ENCODE data around the gene KIF15.
"Not testable (repeated sequence)": the region's sequence is repeated elsewhere in the genome, so short reads cannot be mapped to it uniquely, and the experiment has no call there.

The KIF15 gene

DNA sequence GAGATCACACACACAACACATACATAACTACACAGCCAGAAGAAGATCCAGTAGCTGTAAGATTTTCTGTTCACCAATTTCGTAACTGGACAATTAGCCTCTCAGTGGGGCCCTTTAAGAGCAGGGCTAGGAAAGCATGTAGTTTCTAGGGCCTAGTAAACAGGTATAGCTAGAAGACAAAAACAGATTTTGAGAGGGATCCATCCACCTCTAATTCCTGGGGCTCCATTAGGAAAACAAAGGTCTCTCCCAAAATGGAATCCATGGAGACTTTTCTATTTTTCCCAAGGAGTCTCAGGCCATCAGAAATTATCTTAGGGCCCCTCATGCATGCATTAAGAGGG is 10.5 kb downstream of the KIF15 start:
- no peak overlapping the region for H3K4me3 ChIP-seq (ENCODE audit: low read length)
- TF ChIP-seq ZNF274 (IDR thresholded peaks at IDR 0.05; ENCODE audit: low read depth, low read length): no peak

DNA sequence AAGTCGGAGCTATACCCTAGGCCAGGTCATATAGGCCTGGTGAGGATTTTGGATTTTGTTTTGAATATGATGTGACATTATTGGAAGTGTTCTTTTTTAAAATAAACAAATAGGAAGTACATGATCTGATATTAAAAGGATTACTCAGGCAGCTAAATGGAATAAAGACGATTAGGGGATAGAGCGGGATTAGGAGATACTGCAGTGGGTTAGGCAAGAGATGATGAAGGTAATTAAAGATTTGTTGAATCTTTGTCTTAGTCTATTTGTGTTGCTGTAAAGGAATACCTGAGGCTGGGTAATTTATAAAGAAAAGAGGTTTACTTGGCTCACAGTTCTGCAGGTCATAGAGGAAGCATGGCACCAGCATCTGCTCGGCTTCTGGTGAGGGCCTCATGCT is 21.3 kb downstream of the KIF15 start:
- no peak for TF ChIP-seq ZNF274 (IDR thresholded peaks at IDR 0.05; ENCODE audit: low read depth, low read length)
- no peak overlapping the region for H3K4me3 ChIP-seq (ENCODE audit: low read length)

DNA sequence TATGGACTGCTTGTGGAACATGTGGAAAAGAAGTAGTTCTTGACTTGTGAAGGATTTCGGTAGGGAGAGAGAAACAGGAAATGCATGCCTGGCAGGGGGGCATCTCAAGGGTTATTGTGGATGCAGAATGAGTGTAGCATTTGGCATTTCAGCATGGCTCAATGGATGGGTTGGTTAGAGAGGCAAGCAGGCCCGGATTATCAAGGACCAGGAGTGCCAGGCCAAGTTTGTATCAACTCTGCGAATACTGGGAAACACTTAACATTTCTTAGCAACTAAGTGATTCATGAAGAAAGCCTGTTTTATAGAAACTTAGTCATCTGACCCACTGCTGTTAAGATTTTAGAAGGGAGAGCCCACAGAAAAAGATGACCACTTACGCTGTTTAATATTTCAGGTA is 33.6 kb downstream of the KIF15 start:
- no peak for TF ChIP-seq ZNF274 (IDR thresholded peaks at IDR 0.05; ENCODE audit: low read depth, low read length)
- no peak overlapping the region for H3K4me3 ChIP-seq (ENCODE audit: low read length)

DNA sequence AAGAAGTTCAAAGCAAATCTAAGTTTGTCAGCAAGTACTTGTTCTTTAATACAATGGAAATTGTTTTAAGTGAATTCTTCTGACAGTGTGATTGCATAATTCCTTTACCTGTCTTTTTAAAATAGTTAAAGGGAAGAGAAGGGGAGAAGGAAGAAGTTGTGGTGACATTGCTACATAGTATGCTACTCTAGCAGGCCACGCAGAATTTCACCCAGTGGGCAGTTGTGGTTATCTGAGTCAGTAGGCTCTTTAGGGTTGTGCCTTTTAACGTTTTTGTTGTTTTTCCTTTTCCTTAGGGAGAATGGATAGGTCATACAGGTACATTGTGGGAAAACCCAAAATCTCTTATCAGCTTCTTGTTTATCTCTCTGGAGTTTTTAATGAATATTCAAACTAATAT is 40.4 kb downstream of the KIF15 start:
- H3K4me3 ChIP-seq (ENCODE audit: low read length): no peak overlapping the region
- TF ChIP-seq ZNF274 (IDR thresholded peaks at IDR 0.05; ENCODE audit: low read depth, low read length): no peak

DNA sequence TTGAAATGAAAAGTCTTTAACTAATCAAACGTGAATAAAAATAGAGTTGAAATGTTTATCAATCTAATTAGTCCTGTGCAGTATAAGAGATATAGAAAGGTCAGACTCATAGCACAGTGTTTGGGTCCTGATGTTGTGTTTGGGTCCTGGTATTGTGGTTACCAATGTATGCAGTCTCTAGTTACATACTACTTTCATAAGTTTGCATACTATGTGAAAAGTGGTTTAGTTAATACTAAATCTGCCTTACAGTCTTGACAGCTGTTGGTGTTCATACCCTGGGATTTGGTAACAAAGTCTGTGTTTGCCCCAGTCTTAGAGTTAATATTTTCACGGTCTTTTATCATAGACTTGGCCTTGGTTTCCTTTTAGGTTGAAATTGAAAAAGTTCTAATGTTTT is 41.7 kb downstream of the KIF15 start:
- no peak for TF ChIP-seq ZNF274 (IDR thresholded peaks at IDR 0.05; ENCODE audit: low read depth, low read length)
- no peak overlapping the region for H3K4me3 ChIP-seq (ENCODE audit: low read length)

DNA sequence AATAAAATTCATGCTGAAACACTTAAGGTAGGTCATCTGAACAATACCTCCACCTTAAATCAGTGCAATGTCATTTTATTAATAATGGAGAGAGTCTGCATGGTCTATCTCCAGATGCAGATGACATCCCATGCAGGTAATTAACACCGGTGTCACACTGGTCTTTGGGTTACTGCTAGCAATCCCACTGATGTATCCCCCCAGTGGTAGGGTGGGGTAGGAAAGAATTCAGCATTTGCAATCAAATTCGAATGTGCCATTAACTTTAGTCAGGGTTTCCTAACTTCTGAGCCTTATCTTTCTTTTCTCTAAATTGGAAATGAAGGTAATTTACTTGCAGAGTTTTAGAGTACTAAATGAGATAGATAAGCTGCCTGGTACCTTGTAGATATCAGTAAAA is 44.4 kb downstream of the KIF15 start:
- no peak for TF ChIP-seq ZNF274 (IDR thresholded peaks at IDR 0.05; ENCODE audit: low read depth, low read length)
- H3K4me3 ChIP-seq (ENCODE audit: low read length): no peak overlapping the region

DNA sequence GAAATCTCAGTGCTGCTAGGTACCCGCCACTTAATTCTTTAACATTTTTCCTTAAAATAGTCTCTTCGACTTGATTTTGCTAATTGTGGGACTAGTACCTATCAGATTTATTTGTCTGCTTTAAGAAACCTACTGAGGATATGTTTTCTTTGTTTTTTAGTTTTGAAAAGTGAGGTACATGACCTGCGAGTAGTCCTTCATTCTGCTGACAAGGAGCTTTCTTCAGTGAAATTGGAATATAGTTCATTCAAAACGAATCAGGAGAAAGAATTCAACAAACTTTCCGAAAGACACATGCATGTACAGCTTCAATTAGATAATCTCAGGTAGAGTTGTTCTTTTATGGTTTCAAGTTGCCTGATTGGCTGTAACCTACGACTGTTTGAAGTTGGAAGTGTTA is 53.2 kb downstream of the KIF15 start:
- no peak overlapping the region for H3K4me3 ChIP-seq (ENCODE audit: low read length)
- no peak for TF ChIP-seq ZNF274 (IDR thresholded peaks at IDR 0.05; ENCODE audit: low read depth, low read length)

DNA sequence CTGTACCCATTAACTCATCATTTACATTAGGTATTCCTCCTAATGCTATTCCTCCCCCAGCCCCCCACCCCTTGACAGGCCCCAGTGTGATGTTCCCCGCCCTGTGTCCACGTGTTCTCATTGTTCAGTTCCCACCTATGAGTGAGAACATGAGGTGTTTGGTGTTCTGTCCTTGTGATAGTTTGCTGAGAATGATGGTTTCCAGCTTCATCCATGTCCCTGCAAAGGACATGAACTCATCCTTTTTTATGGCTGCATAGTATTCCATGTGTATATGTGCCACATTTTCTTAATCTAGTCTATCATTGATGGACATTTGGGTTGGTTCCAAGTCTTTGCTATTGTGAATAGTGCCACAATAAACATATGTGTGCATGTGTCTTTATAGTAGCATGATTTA is 54.7 kb downstream of the KIF15 start:
- H3K4me3 ChIP-seq (ENCODE audit: low read length): not testable (repeated sequence)

DNA sequence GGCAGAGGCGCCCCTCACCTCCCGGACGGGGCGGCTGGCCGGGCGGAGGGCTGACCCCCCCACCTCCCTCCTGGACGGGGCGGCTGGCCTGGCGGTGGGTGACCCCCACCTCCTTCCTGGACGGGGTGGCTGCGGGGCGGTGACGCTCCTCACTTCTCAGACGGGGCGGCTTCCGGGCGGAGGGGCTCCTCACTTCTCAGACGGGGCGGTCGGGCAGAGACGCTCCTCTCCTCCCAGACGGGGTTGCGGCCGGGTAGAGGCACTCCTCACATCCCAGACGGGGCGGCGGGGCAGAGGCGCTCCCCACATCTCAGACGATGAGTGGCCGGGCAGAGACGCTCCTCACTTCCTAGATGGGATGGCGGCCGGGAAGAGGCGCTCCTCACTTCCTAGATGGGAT is 59.6 kb downstream of the KIF15 start:
- not testable (repeated sequence) for H3K4me3 ChIP-seq (ENCODE audit: low read length)

DNA sequence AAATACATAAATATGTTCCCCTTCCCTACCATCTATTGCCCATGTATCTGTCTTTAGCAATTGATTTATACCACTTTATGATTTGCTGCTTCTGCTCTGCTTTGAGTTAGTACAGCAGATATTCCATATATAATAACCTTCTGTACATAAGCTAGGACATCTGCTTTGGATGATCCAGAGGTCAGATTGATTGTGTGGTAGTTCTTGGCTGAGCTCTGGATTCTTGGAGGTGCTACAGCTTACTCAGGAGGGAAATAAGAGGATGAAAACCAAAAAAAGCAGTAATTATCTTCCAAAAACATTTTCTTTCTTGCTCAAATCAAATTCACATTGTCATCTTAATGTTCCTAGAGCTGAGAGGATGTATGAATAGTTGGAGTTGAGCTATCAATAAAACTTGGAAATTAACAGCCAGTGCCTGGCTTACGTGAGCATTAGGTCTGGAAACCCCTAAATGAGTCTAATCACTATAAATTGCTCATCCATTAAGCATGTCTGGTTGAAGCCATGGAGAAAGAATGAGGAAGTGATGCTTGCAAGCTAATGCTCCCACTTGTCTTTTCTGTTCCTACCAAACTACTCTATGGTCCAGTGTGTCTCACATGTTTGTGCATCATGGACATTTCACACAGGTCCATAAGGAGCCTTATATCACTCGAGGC is 63.8 kb downstream of the KIF15 start:
- no peak overlapping the region for H3K4me3 ChIP-seq (ENCODE audit: low read length)
- no peak for TF ChIP-seq ZNF274 (IDR thresholded peaks at IDR 0.05; ENCODE audit: low read depth, low read length)

DNA sequence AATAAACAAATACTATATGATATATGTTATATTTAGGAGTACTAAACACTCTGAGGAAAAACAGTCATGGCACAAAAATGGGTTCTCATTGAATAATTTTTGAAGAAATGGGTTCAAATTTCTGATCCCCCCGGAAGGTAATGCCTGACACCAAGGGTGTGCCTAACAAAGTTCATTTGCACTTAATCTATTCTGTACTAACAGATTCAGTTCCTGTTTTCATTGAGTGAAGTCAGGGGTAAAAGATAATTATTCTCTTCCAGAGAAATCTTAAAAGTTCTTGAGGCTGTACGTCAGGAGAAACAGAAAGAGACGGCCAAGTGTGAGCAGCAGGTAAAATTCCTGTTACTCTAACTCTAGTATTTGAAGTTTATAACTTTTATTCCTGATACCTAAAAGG is 65.6 kb downstream of the KIF15 start:
- H3K4me3 ChIP-seq (ENCODE audit: low read length): no peak overlapping the region
- TF ChIP-seq ZNF274 (IDR thresholded peaks at IDR 0.05; ENCODE audit: low read depth, low read length): no peak

DNA sequence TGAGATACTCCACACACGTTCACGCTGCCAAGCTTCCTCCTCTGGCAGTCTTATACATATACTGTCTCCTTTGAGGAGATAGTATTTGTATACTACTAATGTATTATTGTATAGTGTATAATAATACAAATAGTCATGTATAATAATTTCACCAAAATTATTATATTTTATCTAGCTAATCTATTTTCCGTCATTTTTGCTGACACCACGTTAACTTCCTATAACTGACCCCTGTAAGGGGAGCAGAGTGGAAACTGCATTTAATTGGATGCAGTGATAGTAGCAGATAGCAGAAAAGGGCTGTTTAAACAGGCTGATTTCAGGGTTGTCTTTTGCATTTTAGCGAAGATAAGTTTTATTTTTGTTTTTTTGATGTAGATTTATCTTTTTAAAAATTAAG is 69.6 kb downstream of the KIF15 start:
- H3K4me3 ChIP-seq (ENCODE audit: low read length): no peak overlapping the region
- TF ChIP-seq ZNF274 (IDR thresholded peaks at IDR 0.05; ENCODE audit: low read depth, low read length): no peak

DNA sequence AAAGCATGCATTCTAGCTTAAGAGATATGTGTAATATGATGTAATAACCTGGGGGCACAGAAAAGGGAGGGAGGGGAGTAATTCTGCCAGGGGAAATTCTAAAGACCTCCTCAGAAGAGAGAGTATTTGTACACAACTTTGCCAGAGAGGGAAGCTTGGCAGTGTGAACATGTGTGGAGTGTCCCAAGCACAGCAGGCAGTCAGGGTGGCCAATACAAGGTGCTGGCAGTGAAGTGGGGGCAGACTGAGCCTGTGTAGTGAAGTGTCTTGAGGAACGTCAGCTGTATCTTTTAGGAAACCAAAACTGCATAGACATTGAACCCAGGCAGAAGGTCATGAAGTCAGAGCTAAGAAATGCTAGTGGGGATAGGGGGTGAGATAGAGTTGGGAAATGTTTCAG is 70.4 kb downstream of the KIF15 start:
- no peak for TF ChIP-seq ZNF274 (IDR thresholded peaks at IDR 0.05; ENCODE audit: low read depth, low read length)

DNA sequence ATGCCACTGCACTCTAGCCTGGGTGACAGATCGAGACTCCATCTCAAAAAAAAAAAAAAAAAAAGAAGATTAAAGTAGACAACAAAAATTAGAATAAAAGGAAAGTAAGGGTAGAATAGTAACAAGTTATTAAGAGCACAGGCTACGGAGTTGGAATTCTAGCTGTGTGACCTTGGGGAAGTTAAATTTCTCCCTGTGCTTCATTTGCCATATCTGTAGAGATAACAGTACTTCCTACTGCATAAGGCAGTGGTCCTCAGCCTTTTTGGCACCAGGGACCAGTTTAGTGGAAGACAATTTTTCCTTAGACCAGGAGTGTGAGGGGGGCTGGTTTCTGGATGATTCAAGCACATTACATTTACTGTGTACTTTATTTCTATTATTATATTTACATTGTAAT is 71.4 kb downstream of the KIF15 start:
- TF ChIP-seq ZNF274 (IDR thresholded peaks at IDR 0.05; ENCODE audit: low read depth, low read length): no peak
- no peak overlapping the region for H3K4me3 ChIP-seq (ENCODE audit: low read length)

More for the DNA sequence above, 70.4 kb downstream of the KIF15 start:
- no peak overlapping the region for H3K4me3 ChIP-seq (ENCODE audit: low read length)

DNA sequence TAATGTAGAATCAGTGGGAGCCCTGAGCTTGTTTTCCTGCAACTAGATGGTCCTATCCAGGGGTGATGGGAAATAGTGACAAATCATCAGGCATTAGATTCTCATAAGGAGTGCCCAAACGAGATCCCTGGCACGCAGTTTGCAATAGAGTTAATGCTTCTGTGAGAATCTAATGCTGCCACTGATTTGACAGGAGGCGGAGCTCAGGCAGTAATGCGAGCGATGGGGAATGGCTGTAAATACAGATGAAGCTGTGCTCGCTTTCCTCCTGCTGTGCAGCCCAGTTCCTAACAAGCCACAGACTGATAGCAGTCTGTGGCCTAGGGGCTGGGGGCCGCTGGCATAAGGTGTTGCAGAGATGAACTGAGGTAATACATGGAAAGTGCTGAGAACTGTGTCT is 71.8 kb downstream of the KIF15 start:
- H3K4me3 ChIP-seq (ENCODE audit: low read length): no peak overlapping the region
- no peak for TF ChIP-seq ZNF274 (IDR thresholded peaks at IDR 0.05; ENCODE audit: low read depth, low read length)

DNA sequence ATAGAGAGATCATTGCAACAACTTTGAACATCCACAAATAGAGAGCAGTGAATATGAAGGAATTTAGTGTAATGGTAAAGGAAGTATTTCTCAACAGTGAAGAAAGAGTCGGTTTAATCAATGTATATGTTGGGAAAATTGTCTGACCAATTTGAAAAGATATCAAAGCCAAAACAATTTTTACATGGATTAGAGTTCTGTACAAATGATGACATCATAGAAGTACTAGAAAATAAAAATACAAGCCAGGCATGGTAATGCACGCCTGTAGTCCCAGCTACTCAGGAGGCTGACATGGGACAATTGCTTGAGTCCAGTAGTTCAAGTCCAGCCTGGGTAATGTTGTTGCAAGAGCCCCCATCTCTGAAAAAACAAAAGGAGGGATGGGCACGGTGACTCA is 74.1 kb downstream of the KIF15 start:
- H3K4me3 ChIP-seq (ENCODE audit: low read length): no peak overlapping the region
- no peak for TF ChIP-seq ZNF274 (IDR thresholded peaks at IDR 0.05; ENCODE audit: low read depth, low read length)
